GM21360 (cell line): Measurements from ENCODE around the gene CYP2W1.
"Not testable (repeated sequence)": the region's sequence is repeated elsewhere in the genome, so short reads cannot be mapped to it uniquely, and the experiment has no call there.

Experiments used
- ATAC-seq: cut with Tn5 transposase; IDR thresholded peaks from one replicate; pipeline ENCODE4 v1.9.1; 2021; ENCODE audit warnings: mild to moderate bottlenecking, moderate library complexity; ENCODE audit not compliant: unreplicated experiment

CYP2W1 gene

DNA sequence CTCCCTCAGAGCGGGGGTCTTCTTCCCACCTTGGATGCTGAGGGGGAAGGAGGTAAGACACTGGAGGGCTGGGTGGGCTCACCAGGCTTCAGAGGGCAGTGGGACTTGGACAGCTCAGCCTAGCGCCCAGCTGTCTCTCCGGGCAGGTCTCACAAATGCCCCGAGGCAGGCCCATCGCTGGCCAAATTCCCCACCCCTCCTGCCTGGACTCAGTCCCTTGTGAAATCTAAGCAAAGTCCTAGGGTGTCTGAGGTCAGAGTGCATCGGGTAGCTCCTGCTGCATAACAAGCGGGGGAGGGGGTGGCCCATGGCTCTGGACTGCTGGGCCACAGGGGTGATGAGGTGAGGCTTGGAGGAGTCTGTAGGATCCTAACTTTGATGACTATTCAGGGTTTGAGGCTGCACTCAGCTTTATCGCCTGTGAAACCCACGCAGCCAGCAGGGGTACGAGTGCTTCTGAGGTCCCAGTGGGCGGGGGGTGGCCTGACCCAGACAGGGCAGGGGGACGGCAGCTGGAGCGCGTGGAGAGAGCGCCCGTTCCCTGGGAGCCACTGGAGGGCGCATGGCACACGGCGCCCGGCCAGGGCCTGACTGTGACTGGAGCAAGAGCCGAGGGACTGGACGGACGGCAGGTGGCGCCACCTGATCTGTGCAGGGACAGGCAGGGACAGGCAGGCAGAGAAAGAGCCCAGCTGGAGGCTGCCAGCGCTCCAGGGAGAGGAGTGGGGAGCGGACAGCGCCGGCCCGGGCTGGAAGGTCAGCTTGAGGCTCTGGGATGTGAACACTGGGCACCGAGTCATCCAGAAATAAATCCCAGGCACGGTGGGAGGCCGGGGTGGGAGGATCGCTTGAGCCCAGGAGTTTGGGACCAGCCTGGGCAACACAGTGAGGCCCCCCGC is 10.0 kb downstream of the CYP2W1 start:
- peak; percentile 86 for ATAC-seq

GRCh38 chr7:994592-995308 is 11.8 kb downstream of the CYP2W1 start:
- no peak for ATAC-seq

DNA sequence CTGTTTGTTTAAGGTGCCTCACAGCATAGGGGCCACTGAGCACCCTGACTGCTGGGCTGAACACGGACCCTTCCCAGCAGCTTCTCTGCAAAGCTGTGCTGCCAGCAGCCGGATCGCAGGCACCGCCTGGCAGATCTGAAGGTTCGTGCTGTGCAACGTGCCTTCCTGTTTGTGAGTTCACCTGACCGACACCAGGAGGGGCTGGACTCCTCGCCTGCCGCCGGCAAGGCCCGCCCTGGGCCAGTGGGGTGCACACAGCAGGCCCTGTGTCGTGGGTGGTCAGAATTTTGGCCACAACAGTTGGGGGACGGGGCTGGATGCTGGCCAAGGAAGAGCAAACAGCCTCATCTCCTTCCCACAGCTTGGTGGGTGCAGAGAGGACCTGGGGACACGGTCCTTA is 12.6 kb downstream of the CYP2W1 start:
- ATAC-seq: no peak

DNA sequence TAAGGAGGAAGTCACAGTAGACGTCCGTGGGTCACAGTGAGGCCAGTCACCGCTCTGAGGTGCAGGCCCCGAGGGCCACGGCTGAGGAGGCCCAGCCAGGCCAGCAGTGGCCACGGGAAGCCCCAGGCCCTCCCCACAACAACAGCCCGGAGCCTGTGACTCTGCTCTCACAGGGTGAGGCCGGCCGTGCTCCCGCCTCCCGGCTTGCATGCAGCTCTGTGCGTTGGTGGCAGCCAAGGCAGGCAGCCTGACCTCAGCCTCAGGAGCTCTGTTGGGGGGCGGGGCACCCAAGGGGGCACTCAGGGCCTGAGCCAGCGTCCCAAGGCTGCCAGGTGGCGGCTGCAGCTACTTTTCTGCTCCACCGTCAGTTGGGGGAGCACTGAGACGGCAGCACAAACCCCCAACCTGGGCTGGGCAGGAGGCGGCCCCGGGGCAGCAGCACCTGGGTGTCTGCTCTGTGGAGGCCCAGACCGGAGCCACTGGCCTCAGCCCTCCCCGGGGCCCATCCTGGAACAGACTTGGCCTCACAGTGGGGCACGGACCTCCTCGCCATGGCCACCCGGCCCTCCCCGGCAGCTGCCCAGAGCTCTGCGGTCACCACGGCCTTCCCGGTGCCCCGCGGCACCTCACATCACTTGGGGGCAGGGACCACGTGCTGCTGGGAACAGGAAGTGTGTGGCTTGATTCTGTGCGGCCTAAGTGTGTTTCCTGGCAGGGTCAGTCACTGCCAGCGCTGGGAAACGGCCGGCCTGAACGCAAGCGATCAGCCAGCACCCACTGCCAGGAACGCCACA is 13.3 kb downstream of the CYP2W1 start:
- ATAC-seq: no peak

DNA sequence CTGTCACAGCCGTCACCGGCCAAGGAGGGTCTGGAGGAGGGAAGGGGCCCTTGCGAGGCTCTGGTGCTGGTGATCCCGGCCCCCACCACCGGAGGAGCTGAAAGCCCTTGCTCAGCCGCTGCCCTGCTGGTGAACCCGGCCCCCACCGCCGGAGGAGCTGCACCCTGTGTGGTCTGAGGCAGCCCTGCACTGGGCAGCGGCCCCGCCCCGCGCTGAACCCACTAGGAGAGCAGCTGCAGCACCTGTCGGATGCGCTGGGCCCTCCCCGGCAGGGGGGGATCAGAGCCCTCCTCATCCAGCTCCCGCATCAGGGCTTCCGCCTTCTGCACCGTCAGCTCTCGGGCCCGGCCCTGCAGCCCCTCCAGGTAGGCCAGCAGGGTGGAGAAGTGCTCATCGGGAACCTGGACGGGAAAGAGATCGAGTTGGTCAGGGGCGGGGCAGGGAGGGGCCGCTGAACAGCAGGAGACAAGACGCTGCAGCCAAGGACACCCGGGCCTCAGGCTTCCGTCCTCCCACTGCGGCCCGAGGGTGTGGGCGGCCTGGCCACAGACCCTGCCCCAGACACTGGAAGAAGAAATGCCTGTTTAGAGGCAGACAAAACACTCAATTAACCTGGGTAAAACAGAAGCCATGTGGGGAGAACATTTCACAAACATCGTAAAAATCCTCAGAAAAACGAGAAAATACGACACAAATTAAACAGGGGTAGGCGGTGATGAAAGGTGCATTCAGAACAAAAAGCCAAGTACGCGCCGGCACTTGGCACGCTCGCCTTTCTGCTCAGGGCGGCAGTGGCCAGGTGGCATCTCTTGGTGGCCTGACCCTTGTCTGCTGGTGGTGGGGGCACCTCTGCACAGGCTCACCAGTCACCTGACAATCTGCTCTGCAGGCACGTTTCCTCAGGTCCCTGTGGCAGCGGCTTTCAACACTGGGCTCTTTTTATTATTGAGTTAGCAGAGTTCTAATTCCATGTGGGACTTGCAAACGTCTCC is 14.7 kb downstream of the CYP2W1 start:
- ATAC-seq: no peak

DNA sequence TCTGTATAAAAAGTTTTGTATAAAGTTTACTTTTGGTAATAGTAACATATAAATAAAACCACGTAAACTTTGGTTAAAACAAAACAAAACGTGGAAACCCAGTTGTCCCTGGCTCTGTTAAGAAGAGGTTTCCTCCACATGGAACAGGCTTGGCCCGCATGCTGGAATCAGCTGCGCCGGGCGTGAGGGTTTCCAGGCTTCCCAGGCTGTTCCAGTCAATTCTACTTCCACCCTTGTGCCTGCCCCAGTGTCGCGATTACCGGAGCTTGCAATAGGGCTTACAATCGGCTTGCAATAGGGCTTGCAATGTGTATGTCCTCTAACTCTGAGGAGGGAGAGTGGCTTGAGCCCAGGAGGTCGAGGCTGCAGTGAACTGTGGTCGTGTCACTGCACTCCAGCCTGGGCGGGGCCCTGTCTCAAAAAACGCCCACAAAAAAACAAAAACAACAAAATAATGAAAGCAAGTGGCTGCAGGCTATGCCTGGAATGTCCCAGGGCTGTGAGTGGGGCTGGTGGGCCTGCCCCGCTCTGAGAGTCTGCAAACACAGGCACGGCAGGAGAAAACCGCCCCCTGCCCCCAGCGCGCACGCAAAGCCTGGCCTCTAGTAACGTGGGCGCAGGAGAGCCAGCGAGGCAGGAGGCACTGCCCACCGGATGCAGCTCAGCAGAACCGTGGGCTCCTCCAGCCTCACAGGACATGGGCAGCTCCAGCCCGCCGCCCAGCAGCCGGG is 16.3 kb downstream of the CYP2W1 start:
- ATAC-seq: peak; percentile 34

- peak; percentile 54 for ATAC-seq
Observed at GRCh38 chr7:999941-1000935, 17.3 kb downstream of the CYP2W1 start.

GRCh38 chr7:1001069-1001770 is 18.2 kb downstream of the CYP2W1 start:
- ATAC-seq: not testable (repeated sequence)

DNA sequence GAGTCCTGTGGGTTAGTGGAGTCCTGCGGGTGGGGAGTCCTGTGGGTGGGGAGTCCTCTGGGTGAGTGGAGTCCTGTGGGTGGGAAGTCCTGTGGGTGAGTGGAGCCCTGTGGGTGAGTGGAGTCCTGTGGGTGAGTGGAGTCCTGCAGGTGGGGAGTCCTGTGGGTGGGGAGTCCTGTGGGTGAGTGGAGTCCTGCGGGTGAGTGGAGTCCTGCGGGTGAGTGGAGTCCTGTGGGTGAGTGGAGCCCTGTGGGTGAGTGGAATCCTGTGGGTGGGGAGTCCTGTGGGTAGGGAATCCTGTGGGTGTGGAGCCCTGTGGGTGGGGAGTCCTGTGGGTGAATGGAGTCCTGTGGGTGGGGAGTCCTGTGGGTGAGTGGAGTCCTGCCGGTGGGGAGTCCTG is 19.0 kb downstream of the CYP2W1 start:
- ATAC-seq: not testable (repeated sequence)

DNA sequence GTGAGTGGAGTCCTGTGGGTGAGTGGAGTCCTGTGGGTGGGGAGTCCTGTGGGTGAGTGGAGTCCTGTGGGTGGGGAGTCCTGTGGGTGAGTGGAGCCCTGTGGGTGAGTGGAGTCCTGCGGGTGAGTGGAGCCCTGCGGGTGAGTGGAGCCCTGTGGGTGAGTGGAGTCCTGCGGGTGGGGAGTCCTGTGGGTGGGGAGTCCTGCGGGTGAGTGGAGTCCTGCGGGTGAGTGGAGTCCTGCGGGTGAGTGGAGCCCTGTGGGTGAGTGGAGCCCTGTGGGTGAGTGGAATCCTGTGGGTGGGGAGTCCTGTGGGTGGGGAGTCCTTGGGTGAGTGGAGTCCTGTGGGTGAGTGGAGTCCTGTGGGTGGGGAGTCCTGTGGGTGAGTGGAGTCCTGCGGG is 19.5 kb downstream of the CYP2W1 start:
- not testable (repeated sequence) for ATAC-seq

DNA sequence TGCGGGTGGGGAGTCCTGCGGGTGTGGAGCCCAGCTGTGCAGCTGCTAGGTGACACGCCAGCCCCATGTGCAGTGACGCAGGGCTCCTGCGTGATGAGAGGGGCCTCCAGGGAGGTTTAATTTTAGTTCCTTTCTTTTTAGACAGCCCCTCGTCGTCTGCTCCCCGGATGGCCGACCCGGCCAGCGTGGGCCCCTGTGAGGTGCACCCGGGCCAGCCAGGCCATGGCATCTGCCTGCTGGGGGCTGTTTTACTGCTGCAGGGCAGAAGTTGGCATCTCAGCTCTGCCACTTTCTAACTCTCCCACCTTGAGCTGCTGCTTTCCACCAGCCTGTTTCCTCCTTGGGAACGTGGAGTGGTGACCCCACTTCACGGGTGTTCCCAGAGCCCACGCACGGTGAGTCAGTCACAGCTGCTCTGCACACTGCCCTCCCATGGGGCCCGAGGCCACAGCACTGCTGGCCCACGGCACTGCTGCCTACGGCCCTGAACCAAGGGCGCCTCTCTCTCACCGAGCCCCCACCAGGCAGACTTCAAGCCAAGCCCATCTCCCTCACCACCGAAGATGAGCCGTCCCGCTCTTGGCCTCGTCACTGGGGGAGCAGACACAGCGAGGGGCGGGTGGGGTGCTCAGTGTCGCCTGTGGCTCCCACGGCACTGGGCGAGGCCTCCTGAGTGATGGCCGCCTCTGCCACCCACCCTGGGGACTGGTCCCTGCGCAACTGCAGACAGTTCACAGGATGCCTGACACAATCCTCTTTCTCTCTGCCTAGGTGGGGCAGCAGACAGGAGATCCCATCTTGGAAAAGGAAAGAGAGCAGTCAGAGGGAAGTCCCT is 21.3 kb downstream of the CYP2W1 start:
- no peak for ATAC-seq

DNA sequence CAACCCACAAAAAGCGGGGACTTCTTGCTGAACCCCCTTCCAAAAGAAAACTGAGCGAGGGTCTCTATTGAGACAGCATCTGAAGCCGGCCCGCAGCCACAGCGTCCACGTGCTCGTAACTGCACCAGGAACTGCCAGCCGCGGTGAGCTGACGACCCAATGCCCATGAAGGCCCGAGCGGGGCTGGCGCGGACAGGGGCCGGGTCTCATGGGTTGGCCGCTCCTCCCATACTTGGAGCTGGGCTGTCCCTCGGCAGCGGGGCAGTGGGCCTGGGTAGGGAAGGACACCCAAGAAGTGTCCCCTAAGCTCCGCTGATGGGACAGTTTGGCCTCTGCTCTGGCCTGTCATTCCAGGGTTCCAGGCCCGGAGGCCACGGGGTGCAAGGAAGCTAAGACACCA is 22.3 kb downstream of the CYP2W1 start:
- ATAC-seq: no peak

DNA sequence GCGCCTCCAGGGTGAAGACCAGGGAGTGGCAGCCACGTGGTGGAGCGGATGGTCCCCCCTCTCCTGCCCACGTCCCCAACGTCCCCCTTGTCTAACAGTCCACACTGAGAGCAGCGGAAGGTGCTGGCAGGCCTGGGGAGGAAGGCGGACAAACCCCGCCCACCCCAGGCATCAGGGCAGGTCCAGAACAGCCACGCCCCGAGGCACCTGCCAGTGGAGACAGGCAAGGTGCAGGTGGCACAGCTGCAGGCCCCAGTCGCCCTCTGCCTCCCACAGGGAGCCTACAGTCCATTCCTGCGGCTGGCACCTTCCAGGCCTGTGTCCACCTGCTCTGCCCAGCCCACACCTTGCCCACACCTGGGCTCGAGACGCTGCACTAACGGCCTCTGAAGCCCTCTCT is 24.9 kb downstream of the CYP2W1 start:
- no peak for ATAC-seq

DNA sequence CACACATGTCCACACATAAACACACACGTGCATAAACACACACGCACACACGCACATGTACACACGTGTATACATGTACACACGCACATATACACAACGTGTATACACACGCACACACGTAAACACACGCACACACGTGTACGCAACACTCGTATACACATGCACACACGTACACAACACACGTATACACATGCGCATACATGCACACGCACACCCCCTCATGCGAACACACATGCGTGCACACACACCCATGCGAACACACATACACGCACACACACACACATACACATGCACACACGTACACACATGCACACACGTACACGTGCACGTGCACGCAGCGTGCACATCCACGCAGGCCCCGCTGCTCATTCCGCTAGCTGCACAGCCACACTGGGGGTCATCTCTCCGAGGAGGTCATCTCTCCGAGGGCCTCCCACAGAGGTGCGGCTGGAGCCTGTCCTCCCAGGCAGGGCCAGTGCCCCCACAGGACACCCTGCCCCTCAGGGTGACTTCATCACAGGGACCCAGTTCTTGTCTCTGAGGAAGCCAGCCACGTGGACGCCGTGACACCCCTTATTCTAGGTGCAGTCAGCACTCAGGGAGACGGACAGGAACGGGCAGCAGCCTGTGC is 25.9 kb downstream of the CYP2W1 start:
- no peak for ATAC-seq

GRCh38 chr7:1009747-1010146 is 26.8 kb downstream of the CYP2W1 start:
- no peak for ATAC-seq

- ATAC-seq: no peak
Observed at GRCh38 chr7:1010226-1010625, 27.2 kb downstream of the CYP2W1 start.
